Colonic mucosa (tissue), 4 donors: ENCODE results near the gene SPAG4. TPM values are rescaled to one million over a fixed set of nuclear protein-coding genes. Genes with fewer than 3 reads are reported as not detected.

Experiments
- DNase-seq: peaks from one replicate; pipeline ENCODE4 v3.0.0-alpha.2; 2020
- H3K27ac ChIP-seq: fragments of 200-600 bp; one replicate; pipeline ENCODE4 v1.8.0; 2021
- H3K27me3 ChIP-seq: fragments of 200-600 bp; one replicate; pipeline ENCODE4 v1.8.0; 2021
- H3K36me3 ChIP-seq: fragments of 200-600 bp; one replicate; pipeline ENCODE4 v1.8.0; 2021
- H3K4me1 ChIP-seq: fragments of 200-600 bp; one replicate; pipeline ENCODE4 v1.8.0; 2021; ENCODE audit warnings: mild to moderate bottlenecking
- H3K4me3 ChIP-seq: fragments of 200-600 bp; one replicate; pipeline ENCODE4 v1.8.0; 2021
- H3K9ac ChIP-seq, 2 donors: one replicate each; pipeline ENCODE4 v1.7.0; 2013; ENCODE audit warnings: control low read depth in 2 of 2, low read depth in 2 of 2, low read length in 2 of 2
- H3K9me3 ChIP-seq: fragments of 200-600 bp; one replicate; pipeline ENCODE4 v1.8.0; 2021
- CTCF ChIP-seq: fragments of 200-600 bp; IDR thresholded peaks from one replicate; pipeline ENCODE4 v1.8.0; 2022; ENCODE audit warnings: antibody characterized with exemption, mild to moderate bottlenecking
- intact Hi-C: fragments of 100-400 bp; cut with DNase I; formaldehyde crosslinking; loops from one replicate; pipeline ENCODE4 v1.14.1; 2022
- total RNA-seq, 2 donors: library from RNA; stranded (reverse); fragmentation: NEBNext Ultra II Directional in 1 of 2; extraction: Animal tissue kit (Norgen Biotek cat#: 25700) in 1 of 2; gene quantifications; one replicate each; pipeline ENCODE4 v1.2.1, GENCODE V29; 2021
- donor health status: healthy.
- donor health status: DM: no; HTN: no; CAD: no.
- donor health status: DM: no; HTN: no; CAD: no.

The SPAG4 gene
- total RNA-seq, 2 donors from 2014 or later = 5.7 to 8.6 TPM

GRCh38 chr20:35603695-35604448 lies 11.8 kb upstream of the SPAG4 start:
- Histone ChIP-seq H3K27me3 (no peaks in the 10 kb centered on the region), H3K9ac (no peak overlapping the region), H3K27ac (no peak overlapping the region), H3K4me1 (no peaks in the 10 kb centered on the region), H3K9me3 (no peaks in the 10 kb centered on the region), H3K36me3 (no peaks in the 10 kb centered on the region), H3K4me3 (no peak overlapping the region)
- no peak for DNase-seq
- no peak for TF ChIP-seq CTCF
- intact Hi-C loops = no loop called here

DNA sequence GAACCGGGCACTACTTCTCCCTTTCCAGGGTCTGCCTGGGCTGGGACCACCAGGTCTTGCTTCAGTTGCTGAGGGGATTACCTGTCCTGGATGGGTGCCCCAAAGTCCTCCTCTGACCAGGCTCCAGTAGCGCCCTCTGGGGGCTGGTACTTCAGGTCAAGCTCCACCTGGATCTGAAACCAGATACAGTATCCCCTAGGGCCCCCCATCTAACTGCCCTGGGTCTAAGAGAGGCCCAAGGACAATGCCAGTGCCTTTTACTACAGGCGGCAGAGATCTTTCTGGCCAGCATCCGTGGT lies 11.2 kb upstream of the SPAG4 start:
- peak; percentile 56 for DNase-seq
- intact Hi-C loops = no loop called here

DNA sequence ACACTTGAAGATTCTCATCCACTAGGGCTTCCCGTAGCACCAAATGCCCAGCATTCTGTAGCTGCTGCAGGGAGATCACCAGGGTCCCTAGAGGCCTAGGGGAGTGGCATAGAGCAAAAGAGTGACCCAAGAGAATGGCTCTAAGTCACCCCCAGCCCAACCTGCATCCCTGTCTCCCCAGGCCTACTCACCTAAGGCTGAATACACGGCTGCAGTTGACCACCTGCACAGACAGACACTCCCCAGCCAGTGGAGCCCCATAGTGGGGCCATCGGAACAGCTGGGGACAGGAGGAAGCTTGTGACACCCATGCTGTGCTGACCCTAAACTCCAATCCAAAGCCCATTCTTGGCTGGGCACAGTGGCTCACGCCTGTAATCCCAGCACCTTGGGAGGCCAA lies 9.5 kb upstream of the SPAG4 start:
- Histone ChIP-seq H3K27ac (no peak overlapping the region), H3K9ac (no peak overlapping the region), H3K4me1 (no peaks in the 10 kb centered on the region), H3K27me3 (no peaks in the 10 kb centered on the region), H3K4me3 (no peak overlapping the region), H3K9me3 (no peaks in the 10 kb centered on the region), H3K36me3 (no peaks in the 10 kb centered on the region)
- intact Hi-C loops = no loop called here
- DNase-seq = no peak
- no peak for TF ChIP-seq CTCF

More for the DNA sequence above, 11.2 kb upstream of the SPAG4 start:
- no peak overlapping the region for H3K9ac ChIP-seq
- no peaks in the 10 kb centered on the region for H3K4me1 ChIP-seq
- no peak overlapping the region for H3K4me3 ChIP-seq
- no peaks in the 10 kb centered on the region for H3K36me3 ChIP-seq
- TF ChIP-seq CTCF = peak; percentile 23
- no peaks in the 10 kb centered on the region for H3K9me3 ChIP-seq
- H3K27me3 ChIP-seq = no peaks in the 10 kb centered on the region
- H3K27ac ChIP-seq = no peak overlapping the region

- DNase-seq = no peak
- H3K27me3 ChIP-seq = no peaks in the 10 kb centered on the region
- no peaks in the 10 kb centered on the region for H3K9me3 ChIP-seq
- H3K9ac ChIP-seq = peak overlapping the region in 1 of 2 donors; percentile 43
- no peaks in the 10 kb centered on the region for H3K36me3 ChIP-seq
- intact Hi-C loops = no loop called here
- H3K4me3 ChIP-seq = no peak overlapping the region
- TF ChIP-seq CTCF = no peak
- no peaks in the 10 kb centered on the region for H3K4me1 ChIP-seq
- H3K27ac ChIP-seq = no peak overlapping the region
Measured at GRCh38 chr20:35607003-35607735, 8.5 kb upstream of the SPAG4 start.

DNA sequence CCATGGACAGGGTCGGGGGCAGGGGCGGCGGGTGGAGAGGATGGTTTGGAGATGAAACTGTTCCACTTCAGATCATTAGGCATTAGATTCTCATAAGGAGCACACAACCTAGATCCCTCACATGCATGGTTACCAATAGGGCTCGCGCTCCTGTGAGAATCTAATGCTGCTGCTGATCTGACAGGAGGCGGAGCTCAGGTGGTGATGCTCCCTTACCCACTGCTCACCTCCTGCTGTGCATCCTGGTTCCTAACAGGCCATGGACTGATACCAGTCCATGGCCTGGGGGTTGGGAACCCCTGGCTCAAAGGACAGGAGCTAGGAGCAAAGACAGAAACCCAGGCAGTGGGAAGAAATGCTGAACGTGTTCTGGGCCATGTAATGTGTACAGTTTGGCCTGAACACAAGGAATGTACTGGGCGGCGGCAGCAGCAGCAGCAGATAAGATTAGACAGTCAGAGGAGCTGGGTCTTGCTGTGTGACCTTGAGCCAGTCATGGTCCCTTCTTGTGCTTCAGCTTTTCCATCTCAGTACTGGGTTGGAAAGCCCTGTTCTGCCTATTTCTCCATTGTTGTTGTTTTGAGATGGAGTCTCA lies 4.7 kb upstream of the SPAG4 start:
- Histone ChIP-seq H3K27ac (no peak overlapping the region), H3K9ac (no peak overlapping the region), H3K36me3 (no peaks in the 10 kb centered on the region), H3K4me1 (no peaks in the 10 kb centered on the region), H3K4me3 (no peak overlapping the region), H3K27me3 (no peaks in the 10 kb centered on the region), H3K9me3 (no peaks in the 10 kb centered on the region)
- intact Hi-C loops = no loop called here
- DNase-seq = no peak
- no peak for TF ChIP-seq CTCF
